GM19193 (cell line): ENCODE measurements around the gene SMIM1.

Experiments used
- POLR2A ChIP-seq: IDR thresholded peaks from 4 replicates; pipeline ENCODE4 v1.6.1; 2011; ENCODE audit not compliant: insufficient read depth, insufficient read length; ENCODE audit errors: extremely low read depth

Gene SMIM1

GRCh38 chr1:3733883-3734589 lies 38.5 kb upstream of the SMIM1 start:
- no peak for TF ChIP-seq POLR2A

GRCh38 chr1:3734602-3735001 lies 37.9 kb upstream of the SMIM1 start:
- no peak for TF ChIP-seq POLR2A

- no peak for TF ChIP-seq POLR2A
Observed at GRCh38 chr1:3735027-3735681, 37.4 kb upstream of the SMIM1 start.

DNA sequence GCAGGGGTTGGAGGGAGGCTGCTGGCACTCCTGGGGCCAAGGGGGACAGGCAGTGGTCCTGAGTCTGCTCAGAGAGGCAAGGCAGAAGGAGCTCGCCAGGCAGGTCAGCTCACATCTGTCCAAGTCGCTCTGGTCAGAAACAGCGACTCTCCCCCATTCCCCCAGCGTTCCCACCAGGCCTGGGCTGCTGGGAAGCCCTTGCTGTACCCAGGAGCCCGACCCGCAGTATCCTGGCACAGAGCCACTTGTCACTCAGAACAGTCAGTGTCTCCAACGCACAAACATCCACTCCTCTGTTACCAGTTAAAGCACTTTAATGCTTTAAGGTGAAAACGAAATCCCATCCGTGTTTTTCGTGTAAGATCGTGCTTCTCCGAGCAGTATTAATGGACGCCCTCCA lies 36.9 kb upstream of the SMIM1 start:
- TF ChIP-seq POLR2A = no peak

DNA sequence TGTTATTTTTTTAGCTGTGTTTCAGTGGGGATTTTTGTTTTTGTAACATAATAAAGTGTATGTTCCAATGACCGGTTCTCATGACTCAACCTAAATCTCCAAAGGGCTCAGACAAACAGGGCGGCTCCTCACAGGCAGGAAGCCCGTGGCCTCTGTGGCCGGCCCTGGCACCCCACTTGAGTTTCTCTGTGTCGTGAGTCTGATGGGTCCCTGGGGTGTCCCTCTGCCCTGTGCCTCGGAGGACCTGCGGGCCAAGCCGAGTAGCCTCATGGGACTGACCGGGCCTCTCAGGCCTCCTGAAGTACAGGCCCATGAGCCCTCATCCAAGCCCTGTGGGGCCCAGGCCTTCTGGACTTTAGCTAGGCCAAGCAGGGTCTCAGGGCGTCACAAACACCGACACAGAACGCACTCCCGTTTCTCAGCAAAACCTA lies 36.4 kb upstream of the SMIM1 start:
- TF ChIP-seq POLR2A = no peak

DNA sequence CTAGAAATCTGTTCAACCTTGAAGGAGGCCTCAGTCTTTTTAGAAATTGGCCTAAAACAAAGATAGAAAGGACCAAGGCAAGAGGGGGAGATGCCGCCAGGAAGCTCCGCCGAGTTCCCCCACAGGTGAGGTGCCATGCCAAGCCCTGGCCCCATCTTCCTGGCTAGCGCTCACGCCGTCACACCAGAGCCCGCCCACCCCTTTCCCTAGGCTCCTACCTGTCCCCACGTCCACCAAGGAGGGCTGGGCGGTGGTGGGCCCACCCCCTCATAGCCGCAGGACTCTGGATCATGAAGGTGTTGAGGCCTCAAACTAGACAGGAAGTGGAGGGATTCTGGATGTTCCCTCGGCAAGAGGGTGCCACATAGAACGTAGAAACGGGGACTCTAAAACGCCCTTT lies 35.8 kb upstream of the SMIM1 start:
- no peak for TF ChIP-seq POLR2A

GRCh38 chr1:3738943-3739342 lies 33.6 kb upstream of the SMIM1 start:
- no peak for TF ChIP-seq POLR2A

DNA sequence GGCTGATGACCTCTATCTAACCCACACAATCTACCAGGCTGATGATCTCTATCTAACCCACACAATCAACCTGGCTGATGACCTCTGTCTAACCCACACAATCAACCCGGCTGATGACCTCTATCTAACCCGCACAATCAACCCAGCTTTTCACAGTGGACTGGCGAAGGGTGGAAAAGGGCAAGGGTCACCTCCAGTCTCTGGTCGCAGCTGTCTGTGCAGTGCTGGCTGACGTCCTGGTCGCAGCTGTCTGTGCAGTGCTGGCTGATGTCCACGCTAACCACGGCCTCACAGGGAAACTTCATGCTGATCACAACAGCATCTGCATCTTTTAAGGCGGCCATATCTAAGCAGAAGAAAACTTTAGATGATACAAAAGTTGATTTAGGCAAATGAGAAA lies 32.5 kb upstream of the SMIM1 start:
- TF ChIP-seq POLR2A = no peak

GRCh38 chr1:3740752-3741151 lies 31.8 kb upstream of the SMIM1 start:
- no peak for TF ChIP-seq POLR2A

GRCh38 chr1:3741566-3742438 lies 30.7 kb upstream of the SMIM1 start:
- TF ChIP-seq POLR2A = no peak

GRCh38 chr1:3742439-3743298 lies 29.9 kb upstream of the SMIM1 start:
- no peak for TF ChIP-seq POLR2A

DNA sequence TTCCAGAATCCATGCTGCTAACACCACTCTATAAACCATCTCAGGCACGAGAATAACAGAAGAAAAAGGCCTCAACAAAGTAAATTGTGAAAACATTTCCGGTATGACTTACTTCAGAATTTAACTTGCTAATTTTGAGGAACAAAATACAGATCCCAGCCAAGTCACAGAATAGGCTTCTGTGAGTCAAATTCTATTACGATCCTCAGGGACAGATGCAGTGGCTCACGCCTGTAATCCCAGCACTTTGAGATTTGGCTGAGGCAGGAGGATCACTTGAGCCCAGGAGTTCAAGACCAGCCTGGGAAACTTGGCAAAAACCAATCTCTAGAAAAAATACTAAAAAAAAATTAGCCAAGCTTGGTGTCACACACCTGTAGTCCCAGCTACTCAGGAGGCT lies 29.1 kb upstream of the SMIM1 start:
- TF ChIP-seq POLR2A = no peak

DNA sequence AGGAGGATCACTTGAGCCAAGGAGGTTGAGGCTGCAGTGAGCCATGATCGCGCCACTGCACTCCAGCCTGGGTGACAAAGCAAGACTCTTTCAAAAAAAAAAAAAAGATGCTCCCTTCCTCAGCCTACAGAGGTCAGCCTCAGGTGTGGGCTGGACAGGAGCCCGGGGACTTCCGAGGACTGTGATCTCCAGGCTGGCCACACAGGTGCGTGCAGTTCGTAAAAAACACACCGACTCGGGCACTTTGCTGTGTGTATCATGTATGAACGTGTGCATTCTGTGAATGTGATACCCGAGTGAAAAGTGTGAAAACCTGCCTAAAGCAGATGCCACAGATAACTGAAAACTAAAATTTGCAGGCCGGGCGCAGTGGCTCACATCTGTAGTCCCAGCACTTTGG lies 28.7 kb upstream of the SMIM1 start:
- TF ChIP-seq POLR2A = no peak

- no peak for TF ChIP-seq POLR2A
Observed at GRCh38 chr1:3744646-3745045, 27.9 kb upstream of the SMIM1 start.

- TF ChIP-seq POLR2A = no peak
Observed at GRCh38 chr1:3745071-3745470, 27.5 kb upstream of the SMIM1 start.

- TF ChIP-seq POLR2A = no peak
Observed at GRCh38 chr1:3745590-3746381, 26.8 kb upstream of the SMIM1 start.
